ENCODE results near the gene USP20. TPM values are rescaled to one million over a fixed set of nuclear protein-coding genes. Genes with fewer than 3 reads are reported as not detected.

USP20 gene
- total RNA-seq, 6 experiments from 2014 or later = 7.5 to 14.0 (median 10.8) TPM

- no peak overlapping the region for H3K27ac ChIP-seq
- intact Hi-C loops (cut with DNase I) = no loop called here
- 87% methylated on average over 4 of the region's 12 CpGs for WGBS (ENCODE audit: insufficient coverage, low coverage, low lambda C conversion rate, missing lambda C conversion rate)
- peaks cover 0 to 15% (median 2%) of the 10 kb centered on the region in 4 donors for H3K4me1 ChIP-seq
- TF ChIP-seq POLR2A (IDR thresholded peaks at IDR 0.05) (no peak), CTCF (IDR thresholded peaks at IDR 0.05) (no peak)
- DNase-seq (no peak), ATAC-seq (no peak)
- no peak overlapping the region for H3K4me3 ChIP-seq
- no peaks in the 10 kb centered on the region for H3K27me3 ChIP-seq
- no peaks in the 10 kb centered on the region for H3K36me3 ChIP-seq
- no peaks in the 10 kb centered on the region for H3K9me3 ChIP-seq
Measured at GRCh38 chr9:129838707-129839259, 3.5 kb downstream of the USP20 start.

- no peak for TF ChIP-seq CTCF (IDR thresholded peaks at IDR 0.05)
- no peak for TF ChIP-seq POLR2A (IDR thresholded peaks at IDR 0.05)
- intact Hi-C loops (cut with DNase I) = no loop called here
- no peak overlapping the region for H3K4me3 ChIP-seq
- no peaks in the 10 kb centered on the region for H3K36me3 ChIP-seq
- H3K27me3 ChIP-seq = no peaks in the 10 kb centered on the region
- WGBS (ENCODE audit: insufficient coverage, low coverage, low lambda C conversion rate, missing lambda C conversion rate) = 88% methylated on average over 4 of the region's 10 CpGs
- H3K9me3 ChIP-seq = no peaks in the 10 kb centered on the region
- DNase-seq (no peak), ATAC-seq (no peak)
- peaks cover 0 to 10% (median 0%) of the 10 kb centered on the region in 4 donors for H3K4me1 ChIP-seq
- H3K27ac ChIP-seq = no peak overlapping the region
Measured at GRCh38 chr9:129839324-129840023, 4.2 kb downstream of the USP20 start.

GRCh38 chr9:129840034-129840433 is 4.8 kb downstream of the USP20 start:
- Histone ChIP-seq H3K4me1 (peaks cover 0 to 10% (median 0%) of the 10 kb centered on the region in 4 donors), H3K9me3 (no peaks in the 10 kb centered on the region), H3K27ac (no peak overlapping the region), H3K4me3 (no peak overlapping the region), H3K27me3 (no peaks in the 10 kb centered on the region), H3K36me3 (no peaks in the 10 kb centered on the region)
- TF ChIP-seq CTCF (IDR thresholded peaks at IDR 0.05) = no peak
- TF ChIP-seq POLR2A (IDR thresholded peaks at IDR 0.05) = no peak
- WGBS (ENCODE audit: insufficient coverage, low coverage, low lambda C conversion rate, missing lambda C conversion rate) = 80% methylated on average over 7 of the region's 8 CpGs
- ATAC-seq (no peak), DNase-seq (no peak)
- intact Hi-C loops (cut with DNase I) = no loop called here

- Histone ChIP-seq H3K36me3 (no peaks in the 10 kb centered on the region), H3K4me1 (peaks cover 0 to 7% (median 0%) of the 10 kb centered on the region in 4 donors), H3K4me3 (no peak overlapping the region), H3K9me3 (no peaks in the 10 kb centered on the region), H3K27ac (no peak overlapping the region), H3K27me3 (no peaks in the 10 kb centered on the region)
- intact Hi-C loops (cut with DNase I) = no loop called here
- no peak for DNase-seq
- 85% methylated on average over 4 of the region's 4 CpGs for WGBS (ENCODE audit: insufficient coverage, low coverage, low lambda C conversion rate, missing lambda C conversion rate)
- TF ChIP-seq POLR2A (IDR thresholded peaks at IDR 0.05) (no peak), CTCF (IDR thresholded peaks at IDR 0.05) (no peak)
- no peak for ATAC-seq
Measured at GRCh38 chr9:129841071-129841470, 5.8 kb downstream of the USP20 start.
